Duodenal mucosa (tissue), 2 donors: ENCODE results near the gene MVB12B.
A peak's percentile ranks its signal among the peaks of the same experiment; 100 is the strongest.

Experiments used
- H3K27ac ChIP-seq: one replicate; pipeline ENCODE4 v1.7.0; 2013; ENCODE audit warnings: low read depth, low read length
- H3K27me3 ChIP-seq, 2 donors: one replicate each; pipeline ENCODE4 v1.7.0; 2013; ENCODE audit warnings: low read length in 2 of 2, control low read depth in 1 of 2; ENCODE audit not compliant: insufficient read depth in 2 of 2, control insufficient read depth in 1 of 2
- H3K36me3 ChIP-seq, 2 donors: one replicate each; pipeline ENCODE4 v1.7.0; 2013; ENCODE audit warnings: low read length in 2 of 2, control low read depth in 1 of 2; ENCODE audit not compliant: insufficient read depth in 2 of 2, control insufficient read depth in 1 of 2
- H3K4me1 ChIP-seq, 2 donors: one replicate each; pipeline ENCODE4 v1.7.0; 2013; ENCODE audit warnings: low read length in 2 of 2, control low read depth in 1 of 2; ENCODE audit not compliant: insufficient read depth in 2 of 2, control insufficient read depth in 1 of 2
- H3K4me3 ChIP-seq, 2 donors: one replicate each; pipeline ENCODE4 v1.7.0; 2013; ENCODE audit warnings: low read length in 2 of 2, low read depth in 1 of 2
- H3K9ac ChIP-seq, 2 donors: one replicate each; pipeline ENCODE4 v1.7.0; 2013; ENCODE audit warnings: low read length in 2 of 2, low read depth in 1 of 2
- H3K9me3 ChIP-seq, 2 donors: one replicate each; pipeline ENCODE4 v1.7.0; 2013; ENCODE audit warnings: low read length in 2 of 2, control low read depth in 1 of 2; ENCODE audit not compliant: control insufficient read depth in 1 of 2

Gene MVB12B

DNA sequence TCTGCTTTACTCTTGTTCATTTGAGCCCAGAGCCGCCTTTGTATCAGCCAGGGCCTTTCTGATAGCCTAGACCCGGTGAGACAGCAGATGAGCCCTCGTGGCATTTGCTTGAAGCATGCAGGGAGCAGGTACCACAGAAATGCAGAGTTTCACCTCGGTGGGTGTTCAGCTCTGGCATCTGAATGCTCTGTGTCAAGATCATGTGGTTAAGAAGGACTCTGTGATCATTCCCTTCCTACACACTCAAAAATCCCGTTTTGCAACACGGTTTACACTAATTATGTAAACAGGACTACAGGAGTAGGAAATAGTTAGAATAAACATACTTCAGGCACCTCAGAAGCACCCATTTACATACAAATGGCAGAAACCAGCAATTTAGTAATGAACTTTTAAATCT lies 67.2 kb downstream of the MVB12B start:
- H3K4me3 ChIP-seq = no peak overlapping the region
- H3K4me1 ChIP-seq = peaks cover 21 to 24% of the 10 kb centered on the region in 2 donors
- H3K27me3 ChIP-seq = no peaks in the 10 kb centered on the region
- H3K9me3 ChIP-seq = no peaks in the 10 kb centered on the region
- peak overlapping the region in 1 of 2 donors; percentile 6 for H3K9ac ChIP-seq
- H3K27ac ChIP-seq = no peak overlapping the region
- peaks cover 0 to 11% of the 10 kb centered on the region in 2 donors for H3K36me3 ChIP-seq

DNA sequence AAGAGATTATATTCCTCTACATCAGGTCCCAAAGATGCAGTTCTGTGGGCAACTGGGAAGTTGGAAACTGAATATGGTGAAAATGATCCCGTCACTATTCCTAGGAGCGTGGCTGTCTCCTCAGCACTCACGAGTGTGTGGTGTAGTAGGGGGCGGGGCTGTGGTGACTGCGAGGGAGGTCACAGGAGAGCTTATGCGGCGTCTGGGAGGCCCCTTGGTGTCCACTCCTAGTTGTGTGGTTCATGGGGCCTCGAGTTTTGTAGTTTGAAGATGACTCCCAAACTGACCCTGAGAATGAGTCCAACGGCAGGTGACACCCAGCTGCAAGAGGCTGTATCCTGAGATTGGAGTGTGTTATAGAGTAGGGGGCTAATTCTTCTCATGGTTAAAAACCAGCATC lies 68.2 kb downstream of the MVB12B start:
- Histone ChIP-seq H3K27ac (no peak overlapping the region), H3K36me3 (peaks cover 0 to 14% of the 10 kb centered on the region in 2 donors), H3K4me1 (peaks cover 21 to 23% of the 10 kb centered on the region in 2 donors), H3K9ac (no peak overlapping the region), H3K4me3 (no peak overlapping the region), H3K9me3 (no peaks in the 10 kb centered on the region), H3K27me3 (no peaks in the 10 kb centered on the region)

DNA sequence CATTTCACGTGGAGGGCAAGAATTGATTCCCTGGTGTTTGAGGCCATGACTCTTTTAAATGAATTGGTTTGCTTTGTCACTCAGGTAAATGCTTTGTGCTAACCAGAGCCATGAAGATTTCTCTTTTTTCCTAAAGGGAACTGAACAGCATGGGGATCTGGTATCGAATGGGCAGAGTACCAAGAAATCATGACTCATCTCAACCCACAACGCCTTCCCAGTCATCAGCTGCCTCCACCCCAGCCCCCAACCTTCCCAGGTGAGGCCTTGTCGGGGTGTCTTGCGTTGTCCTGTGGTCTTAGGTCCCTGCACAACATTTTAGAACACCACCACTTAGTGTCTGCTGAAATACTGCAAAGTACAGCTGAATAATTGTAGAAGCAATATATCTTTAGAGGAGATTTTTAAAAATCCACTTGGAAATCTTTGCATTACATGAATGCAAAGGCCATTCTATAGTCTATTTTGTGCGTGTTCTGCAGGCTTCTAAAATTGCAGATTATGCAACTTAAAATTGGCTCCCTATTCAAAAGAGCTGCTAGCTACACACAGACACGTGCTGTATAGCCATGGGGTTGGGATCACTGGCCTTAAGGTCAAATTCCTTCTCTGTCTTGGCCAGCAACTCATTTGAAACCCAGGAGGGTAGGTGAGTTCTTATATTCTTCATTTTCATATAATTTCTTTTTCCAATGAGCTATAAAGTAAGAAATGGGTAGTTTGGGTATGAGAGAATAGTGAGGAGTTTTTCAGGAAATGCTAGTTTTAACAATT lies 69.0 kb downstream of the MVB12B start:
- no peak overlapping the region for H3K9ac ChIP-seq
- no peak overlapping the region for H3K4me3 ChIP-seq
- H3K27ac ChIP-seq = no peak overlapping the region
- peaks cover 20 to 21% of the 10 kb centered on the region in 2 donors for H3K4me1 ChIP-seq
- H3K9me3 ChIP-seq = no peaks in the 10 kb centered on the region
- H3K36me3 ChIP-seq = peaks cover 0 to 14% of the 10 kb centered on the region in 2 donors
- H3K27me3 ChIP-seq = no peaks in the 10 kb centered on the region

DNA sequence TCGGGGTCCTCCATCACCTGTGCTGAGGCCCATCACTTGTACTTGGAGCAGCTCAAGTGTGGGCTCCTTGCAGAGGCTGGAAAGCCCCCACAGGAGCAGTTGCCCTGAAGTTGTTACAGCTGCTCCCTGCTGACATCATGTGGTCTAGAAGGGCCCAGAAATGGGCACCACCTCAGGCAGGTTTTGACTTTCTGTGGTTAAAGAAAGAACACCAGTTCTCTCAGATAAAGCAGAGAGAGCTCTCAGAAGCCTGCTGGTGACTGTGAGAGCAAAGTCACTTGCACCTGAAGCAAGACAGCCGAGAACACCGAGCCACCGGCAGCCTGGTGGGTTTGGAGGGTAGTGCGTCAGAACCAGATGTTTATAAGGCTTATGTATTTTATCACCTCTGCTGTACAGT lies 70.4 kb downstream of the MVB12B start:
- Histone ChIP-seq H3K27me3 (no peaks in the 10 kb centered on the region), H3K9me3 (no peaks in the 10 kb centered on the region), H3K36me3 (peaks cover 0 to 14% of the 10 kb centered on the region in 2 donors), H3K9ac (no peak overlapping the region), H3K27ac (no peak overlapping the region), H3K4me3 (no peak overlapping the region), H3K4me1 (peaks cover 15 to 20% of the 10 kb centered on the region in 2 donors)

DNA sequence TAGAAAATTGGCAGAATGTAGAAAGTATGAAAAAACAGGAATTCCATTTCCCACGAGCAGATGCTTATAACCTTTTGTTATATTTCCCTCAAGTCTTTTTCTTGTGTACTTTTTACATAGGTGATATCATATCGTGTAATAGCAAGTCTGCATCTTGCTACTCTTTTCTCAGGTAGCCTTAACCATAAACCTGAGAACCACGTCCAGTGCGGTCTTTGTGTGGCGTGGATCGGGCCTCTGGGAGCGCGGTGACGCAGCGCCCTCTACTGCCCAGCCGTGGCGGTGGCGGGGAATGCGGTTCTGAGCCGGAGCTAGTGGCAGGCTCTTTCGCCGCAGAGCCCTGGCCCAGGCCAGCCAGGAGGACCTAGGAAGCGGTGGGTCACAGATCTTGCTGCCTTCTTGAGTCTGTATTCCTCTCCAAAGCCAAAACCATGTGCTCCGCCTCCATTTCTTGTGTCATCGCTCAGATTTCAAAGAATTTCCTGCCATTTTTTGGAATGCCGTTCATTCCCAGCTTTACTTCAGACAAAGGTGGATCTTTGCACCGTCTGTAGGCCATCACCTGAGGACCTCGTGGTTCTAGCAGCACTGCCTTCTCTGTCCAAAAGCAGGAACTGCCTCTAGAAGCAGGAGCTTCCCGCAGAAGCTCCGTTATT lies 71.9 kb downstream of the MVB12B start:
- H3K36me3 ChIP-seq = peaks cover 0 to 11% of the 10 kb centered on the region in 2 donors
- H3K9me3 ChIP-seq = no peaks in the 10 kb centered on the region
- H3K9ac ChIP-seq = no peak overlapping the region
- no peaks in the 10 kb centered on the region for H3K27me3 ChIP-seq
- no peak overlapping the region for H3K4me3 ChIP-seq
- H3K27ac ChIP-seq = no peak overlapping the region
- peaks cover 7 to 15% of the 10 kb centered on the region in 2 donors for H3K4me1 ChIP-seq

DNA sequence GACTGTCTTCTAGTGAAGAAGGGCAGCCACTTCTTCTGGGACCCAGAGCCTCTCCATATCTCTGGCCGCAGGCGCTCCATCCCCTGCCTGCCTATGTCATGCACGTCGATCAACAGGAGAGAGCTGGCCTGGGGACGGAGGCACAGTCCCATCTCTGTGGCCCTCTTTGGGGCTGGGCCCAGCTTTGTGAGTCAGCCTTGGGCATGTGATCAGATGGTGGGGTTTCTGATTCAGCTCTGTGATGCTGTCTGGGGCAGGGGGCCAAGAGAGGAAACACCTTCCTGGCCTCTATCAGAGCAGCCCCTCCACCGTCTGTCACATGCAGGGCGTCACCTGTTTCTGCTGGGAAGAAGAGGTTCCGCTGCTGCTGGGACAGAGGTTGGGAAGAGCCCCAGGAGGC lies 72.6 kb downstream of the MVB12B start:
- no peak overlapping the region for H3K4me3 ChIP-seq
- H3K4me1 ChIP-seq = peaks cover 7 to 15% of the 10 kb centered on the region in 2 donors
- peaks cover 0 to 11% of the 10 kb centered on the region in 2 donors for H3K36me3 ChIP-seq
- no peak overlapping the region for H3K27ac ChIP-seq
- H3K9me3 ChIP-seq = no peaks in the 10 kb centered on the region
- H3K27me3 ChIP-seq = no peaks in the 10 kb centered on the region
- no peak overlapping the region for H3K9ac ChIP-seq

DNA sequence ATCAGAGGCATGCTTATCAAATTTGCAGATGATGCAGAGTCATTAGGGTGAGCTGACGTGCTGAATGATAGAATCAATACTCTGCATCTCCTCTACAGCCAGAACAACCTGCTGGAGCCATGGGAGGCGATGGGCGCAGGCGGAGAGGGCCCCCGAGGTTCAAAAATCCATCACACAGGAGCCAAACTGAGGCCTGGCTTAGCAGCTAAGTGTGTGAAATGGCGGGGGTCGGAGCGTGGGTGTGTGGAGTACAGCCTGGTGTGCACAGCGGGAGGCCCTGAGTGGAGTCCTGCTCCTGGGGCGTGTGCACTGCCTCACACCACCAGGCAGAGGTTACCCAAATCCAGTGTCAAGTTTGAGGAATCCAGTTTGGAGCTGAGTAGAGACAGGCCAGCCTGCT lies 73.2 kb downstream of the MVB12B start:
- Histone ChIP-seq H3K4me3 (no peak overlapping the region), H3K4me1 (peaks cover 7 to 15% of the 10 kb centered on the region in 2 donors), H3K36me3 (peaks cover 0 to 8% of the 10 kb centered on the region in 2 donors), H3K9me3 (no peaks in the 10 kb centered on the region), H3K27me3 (no peaks in the 10 kb centered on the region), H3K27ac (no peak overlapping the region), H3K9ac (no peak overlapping the region)

DNA sequence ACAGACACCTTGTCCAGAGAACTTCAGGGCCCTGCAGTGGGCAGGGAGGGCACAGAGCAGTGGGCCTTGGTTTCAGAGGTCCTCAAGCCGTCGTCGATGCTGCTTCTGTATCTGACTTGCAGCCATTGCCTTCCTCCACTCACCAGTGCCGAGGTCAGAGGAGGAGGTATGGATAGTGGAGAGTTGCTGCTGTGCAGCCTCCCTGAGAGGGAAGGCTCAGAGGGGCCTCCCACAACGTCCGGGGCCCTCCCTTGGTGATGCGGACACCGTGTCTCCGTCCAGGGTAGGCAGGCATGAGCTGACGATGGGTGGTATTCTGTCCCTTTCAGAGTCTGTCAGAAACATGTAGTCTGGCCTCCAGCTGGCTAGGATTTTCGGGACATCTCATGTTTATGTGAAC lies 73.9 kb downstream of the MVB12B start:
- no peaks in the 10 kb centered on the region for H3K27me3 ChIP-seq
- H3K36me3 ChIP-seq = peaks cover 0 to 4% of the 10 kb centered on the region in 2 donors
- no peak overlapping the region for H3K27ac ChIP-seq

DNA sequence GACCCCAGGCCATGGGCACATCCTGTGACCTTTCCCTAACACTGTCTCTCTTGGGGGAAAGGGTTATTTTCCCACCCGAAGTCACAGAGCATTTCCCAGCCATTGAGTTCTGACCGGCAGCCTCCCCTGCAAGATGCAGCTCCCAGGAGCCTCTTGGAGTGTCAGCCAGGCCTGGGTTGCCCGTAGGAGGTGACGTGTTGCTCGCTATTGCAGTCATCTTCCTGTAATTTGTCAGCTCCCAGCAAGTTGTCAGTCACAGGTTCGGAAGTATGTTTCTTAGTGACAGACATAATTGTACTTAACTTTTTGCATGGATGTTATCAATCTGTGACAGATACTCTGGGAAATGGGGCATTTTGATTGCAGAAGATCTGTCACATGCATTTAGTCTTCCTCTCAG lies 74.5 kb downstream of the MVB12B start:
- Histone ChIP-seq H3K36me3 (peaks cover 0 to 3% of the 10 kb centered on the region in 2 donors), H3K4me3 (no peak overlapping the region), H3K9ac (no peak overlapping the region), H3K27ac (no peak overlapping the region), H3K9me3 (no peaks in the 10 kb centered on the region), H3K27me3 (no peaks in the 10 kb centered on the region), H3K4me1 (peaks cover 7 to 8% of the 10 kb centered on the region in 2 donors)

More for the DNA sequence above, 73.9 kb downstream of the MVB12B start:
- peaks cover 7 to 13% of the 10 kb centered on the region in 2 donors for H3K4me1 ChIP-seq
- no peaks in the 10 kb centered on the region for H3K9me3 ChIP-seq
- H3K9ac ChIP-seq = no peak overlapping the region
- no peak overlapping the region for H3K4me3 ChIP-seq

DNA sequence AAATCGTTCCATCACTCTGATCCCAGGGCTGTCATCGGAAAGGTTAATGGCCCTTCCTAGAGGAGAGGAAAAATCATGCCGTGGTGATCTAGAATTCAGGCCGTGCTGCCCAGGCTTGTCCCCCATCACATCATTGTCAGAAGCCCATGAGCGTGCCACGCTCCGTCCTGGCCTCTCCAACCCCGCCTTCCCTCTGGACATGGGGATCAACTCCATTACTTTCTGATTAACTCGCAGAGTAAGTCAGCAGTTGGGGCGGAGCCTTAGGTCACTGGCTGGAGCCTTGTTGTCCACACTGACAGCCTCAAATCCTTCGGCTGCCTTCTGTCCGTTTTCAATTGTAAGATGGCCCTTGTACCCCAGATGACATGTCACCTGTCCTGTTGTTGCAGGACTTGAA lies 75.0 kb downstream of the MVB12B start:
- peaks cover 0 to 3% of the 10 kb centered on the region in 2 donors for H3K36me3 ChIP-seq
- H3K9me3 ChIP-seq = no peaks in the 10 kb centered on the region
- H3K27me3 ChIP-seq = no peaks in the 10 kb centered on the region
- no peak overlapping the region for H3K27ac ChIP-seq
- no peak overlapping the region for H3K9ac ChIP-seq
- peaks cover 7 to 8% of the 10 kb centered on the region in 2 donors for H3K4me1 ChIP-seq
- no peak overlapping the region for H3K4me3 ChIP-seq
